Measurements from ENCODE around the gene NFATC1. TPM values are rescaled to one million over a fixed set of nuclear protein-coding genes. Genes with fewer than 3 reads are reported as not detected.

Gene NFATC1
- total and polyA plus RNA-seq, 7 experiments from 2014 or later, result 27.1 to 87.2 (median 53.4) TPM

- Histone ChIP-seq H3K27ac (ENCODE audit: low read depth, low read length) (no peak overlapping the region), H3K27me3 (ENCODE audit: control insufficient read depth in 2 of 2, insufficient read depth in 2 of 2, low read length in 2 of 2) (no peaks in the 10 kb centered on the region), H3K4me3 (ENCODE audit: low read length) (no peak overlapping the region), H3K4me1 (ENCODE audit: control insufficient read depth in 2 of 2, insufficient read depth in 2 of 2, low read length in 2 of 2) (no peaks in the 10 kb centered on the region), H3K36me3 (ENCODE audit: control insufficient read depth in 2 of 3, insufficient read depth in 3 of 3, low read length in 3 of 3) (no peaks in the 10 kb centered on the region), H3K9me3 (ENCODE audit: control insufficient read depth in 2 of 3, low read length in 3 of 3) (peaks cover 0 to 25% (median 0%) of the 10 kb centered on the region in 3 experiments)
- ATAC-seq, result no peak
- Mint-ChIP-seq H3K9me3 (peaks cover 0 to 24% (median 10%) of the 10 kb centered on the region in 11 donors), H3K27ac (no peak overlapping the region), H3K27me3 (no peaks in the 10 kb centered on the region), H3K4me1 (peaks cover 0 to 13% (median 11%) of the 10 kb centered on the region in 7 donors), H3K4me3 (no peak overlapping the region), H3K36me3 (peaks cover 4 to 6% (median 6%) of the 10 kb centered on the region in 5 donors)
- POLR2A ChIA-PET, result no interaction called here
- intact Hi-C loops (cut with micrococcal nuclease), result no loop called here
- CTCF ChIA-PET, result no interaction called here
- no peak for DNase-seq
Measured at GRCh38 chr18:79572848-79573451, 177.2 kb downstream of the NFATC1 start.

GRCh38 chr18:79573921-79574491 is 178.3 kb downstream of the NFATC1 start:
- H3K36me3 Mint-ChIP-seq, result peaks cover 4 to 6% (median 6%) of the 10 kb centered on the region in 5 donors
- H3K4me1 Mint-ChIP-seq, result peaks cover 0 to 13% (median 11%) of the 10 kb centered on the region in 7 donors

GRCh38 chr18:79574938-79575525 is 179.3 kb downstream of the NFATC1 start:
- CTCF ChIA-PET, result interaction anchor here (0.6 kb wide), 1 partner anchor 107 kb away, joined by 4 read pairs; no protein-coding TSS in a partner anchor
- Mint-ChIP-seq H3K4me3 (peak overlapping the region in 4 of 10 donors; percentile 1 to 58 (median 32)), H3K4me1 (peaks cover 0 to 13% (median 11%) of the 10 kb centered on the region in 7 donors), H3K9me3 (peaks cover 0 to 24% (median 10%) of the 10 kb centered on the region in 11 donors), H3K27ac (peak overlapping the region in 4 of 9 donors; percentile 21 to 78 (median 34)), H3K36me3 (peaks cover 4 to 6% (median 6%) of the 10 kb centered on the region in 5 donors), H3K27me3 (no peaks in the 10 kb centered on the region)
- POLR2A ChIA-PET, result interaction anchor here (1.7 kb wide), 1 partner anchor 51 kb away, joined by 5 read pairs; no protein-coding TSS in a partner anchor
- no peak for ATAC-seq
- no peaks in the 10 kb centered on the region for H3K36me3 ChIP-seq (ENCODE audit: control insufficient read depth in 2 of 3, insufficient read depth in 3 of 3, low read length in 3 of 3)
- peaks cover 0 to 25% (median 0%) of the 10 kb centered on the region in 3 experiments for H3K9me3 ChIP-seq (ENCODE audit: control insufficient read depth in 2 of 3, low read length in 3 of 3)
- intact Hi-C loops (cut with micrococcal nuclease), result no loop called here
- peak in 4 of 9 donors; percentile 13 to 24 (median 15) for DNase-seq
- no peak overlapping the region for H3K4me3 ChIP-seq (ENCODE audit: low read length)
- no peaks in the 10 kb centered on the region for H3K27me3 ChIP-seq (ENCODE audit: control insufficient read depth in 2 of 2, insufficient read depth in 2 of 2, low read length in 2 of 2)
- H3K27ac ChIP-seq (ENCODE audit: low read depth, low read length), result no peak overlapping the region
- no peaks in the 10 kb centered on the region for H3K4me1 ChIP-seq (ENCODE audit: control insufficient read depth in 2 of 2, insufficient read depth in 2 of 2, low read length in 2 of 2)

More at GRCh38 chr18:79573921-79574491, 178.3 kb downstream of the NFATC1 start:
- no peaks in the 10 kb centered on the region for H3K4me1 ChIP-seq (ENCODE audit: control insufficient read depth in 2 of 2, insufficient read depth in 2 of 2, low read length in 2 of 2)
- H3K36me3 ChIP-seq (ENCODE audit: control insufficient read depth in 2 of 3, insufficient read depth in 3 of 3, low read length in 3 of 3), result no peaks in the 10 kb centered on the region
- H3K4me3 ChIP-seq (ENCODE audit: low read length), result no peak overlapping the region
- intact Hi-C loops (cut with micrococcal nuclease), result no loop called here
- H3K27me3 Mint-ChIP-seq, result no peaks in the 10 kb centered on the region
- no peak overlapping the region for H3K27ac ChIP-seq (ENCODE audit: low read depth, low read length)
- no peak for DNase-seq
- H3K4me3 Mint-ChIP-seq, result no peak overlapping the region
- no peak for ATAC-seq
- POLR2A ChIA-PET, result interaction anchor here (1.7 kb wide), 1 partner anchor 50 kb away, joined by 5 read pairs; no protein-coding TSS in a partner anchor
- H3K27ac Mint-ChIP-seq, result no peak overlapping the region
- no peaks in the 10 kb centered on the region for H3K27me3 ChIP-seq (ENCODE audit: control insufficient read depth in 2 of 2, insufficient read depth in 2 of 2, low read length in 2 of 2)
- peaks cover 0 to 25% (median 0%) of the 10 kb centered on the region in 3 experiments for H3K9me3 ChIP-seq (ENCODE audit: control insufficient read depth in 2 of 3, low read length in 3 of 3)
- CTCF ChIA-PET, result no interaction called here
- peaks cover 0 to 24% (median 10%) of the 10 kb centered on the region in 11 donors for H3K9me3 Mint-ChIP-seq

- CTCF ChIA-PET, result no interaction called here
- Mint-ChIP-seq H3K27ac (peak overlapping the region in 2 of 9 donors; percentile 21 to 78), H3K4me3 (peak overlapping the region in 2 of 10 donors; percentile 44 to 58), H3K4me1 (peaks cover 0 to 13% (median 11%) of the 10 kb centered on the region in 7 donors), H3K36me3 (peaks cover 4 to 6% (median 6%) of the 10 kb centered on the region in 5 donors), H3K27me3 (no peaks in the 10 kb centered on the region), H3K9me3 (peaks cover 0 to 24% (median 8%) of the 10 kb centered on the region in 11 donors)
- intact Hi-C loops (cut with micrococcal nuclease), result no loop called here
- Histone ChIP-seq H3K9me3 (ENCODE audit: control insufficient read depth in 2 of 3, low read length in 3 of 3) (peaks cover 0 to 25% (median 0%) of the 10 kb centered on the region in 3 experiments), H3K4me3 (ENCODE audit: low read length) (no peak overlapping the region), H3K36me3 (ENCODE audit: control insufficient read depth in 2 of 3, insufficient read depth in 3 of 3, low read length in 3 of 3) (no peaks in the 10 kb centered on the region), H3K27ac (ENCODE audit: low read depth, low read length) (no peak overlapping the region), H3K4me1 (ENCODE audit: control insufficient read depth in 2 of 2, insufficient read depth in 2 of 2, low read length in 2 of 2) (no peaks in the 10 kb centered on the region), H3K27me3 (ENCODE audit: control insufficient read depth in 2 of 2, insufficient read depth in 2 of 2, low read length in 2 of 2) (no peaks in the 10 kb centered on the region)
- DNase-seq (no peak), ATAC-seq (no peak)
- POLR2A ChIA-PET, result interaction anchor here (1.7 kb wide), 1 partner anchor 52 kb away, joined by 5 read pairs; no protein-coding TSS in a partner anchor
Measured at GRCh38 chr18:79575891-79576685, 180.4 kb downstream of the NFATC1 start.

GRCh38 chr18:79576686-79577351 is 181.1 kb downstream of the NFATC1 start:
- POLR2A ChIA-PET, result no interaction called here
- DNase-seq (no peak), ATAC-seq (no peak)
- Histone ChIP-seq H3K27ac (ENCODE audit: low read depth, low read length) (no peak overlapping the region), H3K27me3 (ENCODE audit: control insufficient read depth in 2 of 2, insufficient read depth in 2 of 2, low read length in 2 of 2) (no peaks in the 10 kb centered on the region), H3K9me3 (ENCODE audit: control insufficient read depth in 2 of 3, low read length in 3 of 3) (peaks cover 0 to 25% (median 0%) of the 10 kb centered on the region in 3 experiments), H3K36me3 (ENCODE audit: control insufficient read depth in 2 of 3, insufficient read depth in 3 of 3, low read length in 3 of 3) (no peaks in the 10 kb centered on the region), H3K4me3 (ENCODE audit: low read length) (no peak overlapping the region), H3K4me1 (ENCODE audit: control insufficient read depth in 2 of 2, insufficient read depth in 2 of 2, low read length in 2 of 2) (no peaks in the 10 kb centered on the region)
- intact Hi-C loops (cut with micrococcal nuclease), result no loop called here
- Mint-ChIP-seq H3K4me3 (no peak overlapping the region), H3K4me1 (peaks cover 0 to 13% (median 11%) of the 10 kb centered on the region in 7 donors), H3K27ac (no peak overlapping the region), H3K27me3 (no peaks in the 10 kb centered on the region), H3K36me3 (peaks cover 4 to 6% (median 6%) of the 10 kb centered on the region in 5 donors), H3K9me3 (peaks cover 0 to 21% (median 8%) of the 10 kb centered on the region in 11 donors)
- CTCF ChIA-PET, result no interaction called here
